Fibroblast of lung (primary cell): ENCODE data around the gene PTRH1. TPM values are rescaled to one million over a fixed set of nuclear protein-coding genes. Genes with fewer than 3 reads are reported as not detected.

Source experiments
- DNase-seq, 2 donors: peaks; one replicate each; pipeline versions ENCODE4 v3.0.0 to v3.0.0-alpha.2; 2010; ENCODE audit warnings: low read depth in 2 of 2
- H2AFZ ChIP-seq: 2 replicates; pipeline ENCODE4 v1.5.1; 2012; ENCODE audit warnings: low read length, control low read depth, inconsistent platforms
- H3K27ac ChIP-seq: 2 replicates; pipeline ENCODE4 v1.5.1; 2011; ENCODE audit warnings: low read length, control low read depth; ENCODE audit not compliant: insufficient read depth
- H3K27me3 ChIP-seq: 2 replicates; pipeline ENCODE4 v1.5.1; 2011; ENCODE audit warnings: mild to moderate bottlenecking, low read length; ENCODE audit not compliant: control insufficient read depth, insufficient read depth
- H3K36me3 ChIP-seq: 2 replicates; pipeline ENCODE4 v1.5.1; 2011; ENCODE audit warnings: low read length; ENCODE audit not compliant: control insufficient read depth, insufficient read depth
- H3K4me1 ChIP-seq: 2 replicates; pipeline ENCODE4 v1.5.1; 2011; ENCODE audit warnings: low read length; ENCODE audit not compliant: control insufficient read depth, insufficient read depth; ENCODE audit errors: extremely low read depth
- H3K4me2 ChIP-seq: 2 replicates; pipeline ENCODE4 v1.5.1; 2011; ENCODE audit warnings: low read length, control low read depth; ENCODE audit not compliant: insufficient read depth; ENCODE audit errors: extremely low read depth
- H3K4me3 ChIP-seq, 4 experiments: fragments of 200-600 bp in 1 of 4; sonication (generic) in 1 of 4; replicated peaks in 1 of 4; 2 replicates each; pipeline ENCODE4 v1.5.1; 2011 to 2016; ENCODE audit warnings: low read length in 4 of 4, low read depth in 3 of 4, mild to moderate bottlenecking in 3 of 4, control low read depth in 2 of 4, inconsistent platforms in 1 of 4, mixed read lengths in 1 of 4; ENCODE audit not compliant: insufficient read depth in 1 of 4; ENCODE audit errors: control extremely low read depth in 1 of 4
- H3K79me2 ChIP-seq: 2 replicates; pipeline ENCODE4 v1.5.1; 2012; ENCODE audit warnings: mild to moderate bottlenecking, low read length, inconsistent platforms; ENCODE audit not compliant: control insufficient read depth, insufficient read depth
- H3K9ac ChIP-seq: 2 replicates; pipeline ENCODE4 v1.5.1; 2011; ENCODE audit warnings: mild to moderate bottlenecking, low read length, control low read depth; ENCODE audit not compliant: insufficient read depth
- H3K9me3 ChIP-seq: 2 replicates; pipeline ENCODE4 v1.5.1; 2012; ENCODE audit warnings: low read depth, low read length; ENCODE audit not compliant: control insufficient read depth, insufficient read depth
- H4K20me1 ChIP-seq: 2 replicates; pipeline ENCODE4 v1.5.1; 2011; ENCODE audit warnings: low read length; ENCODE audit not compliant: control insufficient read depth, insufficient read depth; ENCODE audit errors: extremely low read depth
- EZH2 ChIP-seq: IDR thresholded peaks from 2 replicates; pipeline ENCODE4 v1.5.1; 2012; ENCODE audit warnings: low read length, control low read depth, mild to moderate bottlenecking; ENCODE audit errors: missing control alignments
- polyA plus RNA-seq, 2 donors: library from polyadenylated mRNA; depleted of rRNA in 1 of 2; stranded (reverse) in 1 of 2; unstranded in 1 of 2; fragments of >200 nt; gene quantifications; 2 replicates each; pipeline ENCODE4 v1.2.1, GENCODE V29; 2011 to 2012; ENCODE audit warnings: missing spikeins in 1 of 2
- total RNA-seq: library from RNA; depleted of rRNA; stranded (reverse); fragments of >200 nt; gene quantifications from 2 replicates; pipeline ENCODE4 v1.2.1, GENCODE V29; 2014
- TF ChIP-seq, protein P1 (sequence below), 2 donors: IDR thresholded peaks in 1 of 2; conservative IDR thresholded peaks in 1 of 2; 1 replicate in 1 of 2; 2 replicates in 1 of 2; pipeline ENCODE4 v1.5.1; 2011 to 2012; ENCODE audit warnings: low read length in 2 of 2, control low read depth in 1 of 2, inconsistent platforms in 1 of 2, low read depth in 1 of 2, mild to moderate bottlenecking in 1 of 2

PTRH1 gene
- total and polyA plus RNA-seq, 2 donors (not counting 1 experiment from before 2014, with no cell fraction given): 4.9 to 26.1 TPM

DNA sequence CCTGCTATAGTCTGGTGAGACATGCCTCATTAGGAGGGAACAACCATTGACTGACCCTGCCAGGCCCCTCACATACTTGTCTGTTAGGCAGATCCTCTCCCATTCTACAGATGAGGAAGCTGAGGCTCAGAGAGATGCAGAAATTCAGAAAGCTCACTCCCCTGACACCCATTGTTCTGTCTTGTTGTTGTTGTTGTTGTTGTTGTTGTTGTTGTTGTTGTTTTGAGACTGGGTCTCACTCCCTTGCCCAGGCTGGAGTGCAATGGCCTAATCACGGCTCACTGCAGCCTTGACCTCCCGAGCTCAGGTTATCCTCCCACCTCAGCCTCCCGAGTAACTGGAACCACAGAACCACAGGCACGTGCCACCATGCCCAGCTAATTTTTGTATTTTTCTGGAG lies 21.8 kb downstream of the PTRH1 start:
- Histone ChIP-seq H4K20me1 (no peaks in the 10 kb centered on the region), H3K9ac (no peak overlapping the region), H3K9me3 (no peaks in the 10 kb centered on the region), H3K27me3 (no peaks in the 10 kb centered on the region), H3K4me2 (no peak overlapping the region), H3K4me3 (no peak overlapping the region), H3K36me3 (peaks cover 7% of the 10 kb centered on the region), H3K27ac (no peak overlapping the region), H3K4me1 (no peaks in the 10 kb centered on the region), H3K79me2 (no peaks in the 10 kb centered on the region), H2AFZ (no peak overlapping the region)
- no peak for TF ChIP-seq EZH2
- TF ChIP-seq, protein P1, sequence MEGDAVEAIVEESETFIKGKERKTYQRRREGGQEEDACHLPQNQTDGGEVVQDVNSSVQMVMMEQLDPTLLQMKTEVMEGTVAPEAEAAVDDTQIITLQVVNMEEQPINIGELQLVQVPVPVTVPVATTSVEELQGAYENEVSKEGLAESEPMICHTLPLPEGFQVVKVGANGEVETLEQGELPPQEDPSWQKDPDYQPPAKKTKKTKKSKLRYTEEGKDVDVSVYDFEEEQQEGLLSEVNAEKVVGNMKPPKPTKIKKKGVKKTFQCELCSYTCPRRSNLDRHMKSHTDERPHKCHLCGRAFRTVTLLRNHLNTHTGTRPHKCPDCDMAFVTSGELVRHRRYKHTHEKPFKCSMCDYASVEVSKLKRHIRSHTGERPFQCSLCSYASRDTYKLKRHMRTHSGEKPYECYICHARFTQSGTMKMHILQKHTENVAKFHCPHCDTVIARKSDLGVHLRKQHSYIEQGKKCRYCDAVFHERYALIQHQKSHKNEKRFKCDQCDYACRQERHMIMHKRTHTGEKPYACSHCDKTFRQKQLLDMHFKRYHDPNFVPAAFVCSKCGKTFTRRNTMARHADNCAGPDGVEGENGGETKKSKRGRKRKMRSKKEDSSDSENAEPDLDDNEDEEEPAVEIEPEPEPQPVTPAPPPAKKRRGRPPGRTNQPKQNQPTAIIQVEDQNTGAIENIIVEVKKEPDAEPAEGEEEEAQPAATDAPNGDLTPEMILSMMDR (conservative IDR thresholded peaks at IDR 0.05 in 1 of 2, IDR thresholded peaks at IDR 0.05 in 1 of 2; ENCODE audit: low read depth in 1 of 2, low read length in 2 of 2): no peak
- DNase-seq: no peak

DNA sequence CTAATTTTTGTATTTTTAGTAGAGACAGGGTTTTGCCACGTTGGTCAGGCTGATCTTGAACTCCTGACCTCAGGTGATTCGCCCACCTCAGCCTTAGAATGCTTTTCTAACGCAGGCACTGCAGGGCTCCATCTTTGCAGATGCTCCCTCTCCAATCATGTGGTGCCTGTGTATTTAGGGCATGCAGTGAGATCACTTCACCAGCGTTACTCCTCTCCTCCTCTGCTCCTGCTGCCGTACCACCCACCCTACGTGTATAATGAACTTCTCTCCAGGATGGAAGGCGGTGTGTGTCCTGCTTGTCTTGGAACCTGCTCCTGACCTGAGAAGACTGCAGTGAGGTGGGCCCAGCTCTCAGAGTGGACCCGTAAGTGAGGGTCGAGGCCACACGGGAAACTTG lies 22.3 kb downstream of the PTRH1 start:
- Histone ChIP-seq H4K20me1 (no peaks in the 10 kb centered on the region), H3K9ac (no peak overlapping the region), H3K4me1 (no peaks in the 10 kb centered on the region), H3K4me3 (no peak overlapping the region), H3K27ac (no peak overlapping the region), H3K9me3 (no peaks in the 10 kb centered on the region), H3K79me2 (no peaks in the 10 kb centered on the region), H3K27me3 (no peaks in the 10 kb centered on the region), H2AFZ (no peak overlapping the region), H3K4me2 (no peak overlapping the region), H3K36me3 (peaks cover 9% of the 10 kb centered on the region)
- no peak for DNase-seq
- TF ChIP-seq EZH2: no peak
- TF ChIP-seq, protein P1 (conservative IDR thresholded peaks at IDR 0.05 in 1 of 2, IDR thresholded peaks at IDR 0.05 in 1 of 2; ENCODE audit: low read depth in 1 of 2, low read length in 2 of 2): no peak

DNA sequence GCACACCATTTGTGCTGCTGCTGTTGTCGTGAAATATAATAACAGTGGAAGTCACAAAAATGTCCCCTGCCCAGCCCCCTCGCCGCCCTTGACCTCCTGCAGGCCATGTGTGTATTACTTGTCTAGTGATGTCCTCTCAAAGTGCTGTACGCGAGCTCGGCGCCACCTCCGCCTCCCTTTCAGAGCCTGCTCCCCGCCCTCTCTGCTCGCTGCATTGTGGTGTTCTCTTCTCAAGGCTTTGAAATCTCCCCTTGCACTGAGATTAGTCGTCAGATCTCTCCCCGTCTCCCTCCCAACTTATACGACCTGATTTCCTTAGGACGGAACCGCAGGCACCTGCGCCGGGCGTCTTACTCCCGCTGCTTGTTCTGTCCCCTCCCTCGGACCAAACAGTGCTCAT lies 23.4 kb downstream of the PTRH1 start:
- no peak overlapping the region for H3K27ac ChIP-seq
- no peak for TF ChIP-seq EZH2
- TF ChIP-seq, protein P1 (conservative IDR thresholded peaks at IDR 0.05 in 1 of 2, IDR thresholded peaks at IDR 0.05 in 1 of 2; ENCODE audit: low read depth in 1 of 2, low read length in 2 of 2): no peak
- no peaks in the 10 kb centered on the region for H4K20me1 ChIP-seq
- DNase-seq: no peak
- H2AFZ ChIP-seq: no peak overlapping the region
- H3K4me1 ChIP-seq: no peaks in the 10 kb centered on the region
- no peaks in the 10 kb centered on the region for H3K79me2 ChIP-seq
- no peaks in the 10 kb centered on the region for H3K27me3 ChIP-seq
- H3K4me2 ChIP-seq: no peak overlapping the region
- no peak overlapping the region for H3K9ac ChIP-seq
- no peak overlapping the region for H3K4me3 ChIP-seq
- H3K9me3 ChIP-seq: no peaks in the 10 kb centered on the region
- H3K36me3 ChIP-seq: peaks cover 10% of the 10 kb centered on the region
